HG02763 (cell line): ENCODE data around the gene TGIF1.

ENCODE experiments used
- ATAC-seq: cut with Tn5 transposase; IDR thresholded peaks from one replicate; pipeline ENCODE4 v1.9.1; 2021; ENCODE audit warnings: mild to moderate bottlenecking, moderate library complexity; ENCODE audit not compliant: unreplicated experiment

TGIF1 gene

GRCh38 chr18:3480827-3481573 is 31.0 kb downstream of the TGIF1 start:
- ATAC-seq, result no peak

GRCh38 chr18:3481696-3482210 is 31.8 kb downstream of the TGIF1 start:
- ATAC-seq, result no peak

GRCh38 chr18:3482258-3482657 is 32.3 kb downstream of the TGIF1 start:
- no peak for ATAC-seq

- peak; percentile 45 for ATAC-seq
These were observed 35.5 kb downstream of the TGIF1 start for GRCh38 chr18:3485153-3486149.

- no peak for ATAC-seq
These were observed 36.5 kb downstream of the TGIF1 start for GRCh38 chr18:3486512-3486911.

GRCh38 chr18:3489462-3489861 is 39.5 kb downstream of the TGIF1 start:
- no peak for ATAC-seq

- ATAC-seq, result no peak
These were observed 42.1 kb downstream of the TGIF1 start for GRCh38 chr18:3491981-3492555.

GRCh38 chr18:3492721-3493120 is 42.7 kb downstream of the TGIF1 start:
- ATAC-seq, result no peak

GRCh38 chr18:3493501-3494244 is 43.7 kb downstream of the TGIF1 start:
- no peak for ATAC-seq

- no peak for ATAC-seq
These were observed 44.2 kb downstream of the TGIF1 start for GRCh38 chr18:3494245-3494526.

GRCh38 chr18:3494569-3494968 is 44.6 kb downstream of the TGIF1 start:
- no peak for ATAC-seq

GRCh38 chr18:3495691-3496430 is 45.9 kb downstream of the TGIF1 start:
- ATAC-seq, result no peak

- no peak for ATAC-seq
These were observed 48.9 kb downstream of the TGIF1 start for GRCh38 chr18:3498698-3499471.

- ATAC-seq, result no peak
These were observed 49.5 kb downstream of the TGIF1 start for GRCh38 chr18:3499501-3499900.

- no peak for ATAC-seq
These were observed 50.0 kb downstream of the TGIF1 start for GRCh38 chr18:3500016-3500415.

GRCh38 chr18:3502650-3503049 is 52.7 kb downstream of the TGIF1 start:
- no peak for ATAC-seq

GRCh38 chr18:3504637-3505036 is 54.7 kb downstream of the TGIF1 start:
- no peak for ATAC-seq

- ATAC-seq, result no peak
These were observed 58.9 kb downstream of the TGIF1 start for GRCh38 chr18:3508576-3509549.
